Measurements from ENCODE around the gene MAN1C1.

DNA sequence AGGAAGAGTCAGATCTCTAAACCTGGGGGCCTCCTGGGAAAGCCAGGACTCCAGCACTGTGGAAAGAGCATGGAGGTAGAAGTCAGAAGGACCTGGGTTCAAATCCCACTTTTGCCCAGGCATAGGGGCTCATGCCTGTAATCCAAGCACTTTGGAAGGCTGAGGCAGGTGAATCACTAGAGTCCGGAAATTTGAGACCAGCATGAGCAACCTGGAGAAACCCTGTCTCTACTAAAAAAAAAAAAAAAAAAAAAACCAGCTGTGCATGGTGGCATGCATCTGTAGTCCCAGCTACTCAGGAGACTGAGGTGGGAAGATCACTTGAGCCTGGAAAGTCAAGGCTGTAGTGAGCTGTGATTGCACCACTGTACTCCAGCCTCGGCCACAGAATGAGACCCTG, 41.4 kb upstream of the MAN1C1 start:
- TF ChIP-seq, protein P1, sequence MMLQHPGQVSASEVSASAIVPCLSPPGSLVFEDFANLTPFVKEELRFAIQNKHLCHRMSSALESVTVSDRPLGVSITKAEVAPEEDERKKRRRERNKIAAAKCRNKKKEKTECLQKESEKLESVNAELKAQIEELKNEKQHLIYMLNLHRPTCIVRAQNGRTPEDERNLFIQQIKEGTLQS (IDR thresholded peaks at IDR 0.05; ENCODE audit: borderline replicate concordance, extremely low read depth, low read depth, low read length): no peak
- no peak for TF ChIP-seq RAD21 (IDR thresholded peaks at IDR 0.05; ENCODE audit: insufficient read depth, low read depth, low read length)
- TF ChIP-seq EED (IDR thresholded peaks at IDR 0.05; ENCODE audit: low read depth): no peak
- TF ChIP-seq POLR2A (IDR thresholded peaks at IDR 0.05; ENCODE audit: low read depth, low read length): no peak
- no peak for TF ChIP-seq ZNF384 (IDR thresholded peaks at IDR 0.05; ENCODE audit: borderline replicate concordance, low read depth, low read length)
- no peak for TF ChIP-seq CBFB (IDR thresholded peaks at IDR 0.05; ENCODE audit: low read depth)
- TF ChIP-seq BRCA1 (IDR thresholded peaks at IDR 0.05; ENCODE audit: low read depth, low read length): no peak
- no peak for TF ChIP-seq CREM (IDR thresholded peaks at IDR 0.05; ENCODE audit: low read depth)
- TF ChIP-seq, protein P2, sequence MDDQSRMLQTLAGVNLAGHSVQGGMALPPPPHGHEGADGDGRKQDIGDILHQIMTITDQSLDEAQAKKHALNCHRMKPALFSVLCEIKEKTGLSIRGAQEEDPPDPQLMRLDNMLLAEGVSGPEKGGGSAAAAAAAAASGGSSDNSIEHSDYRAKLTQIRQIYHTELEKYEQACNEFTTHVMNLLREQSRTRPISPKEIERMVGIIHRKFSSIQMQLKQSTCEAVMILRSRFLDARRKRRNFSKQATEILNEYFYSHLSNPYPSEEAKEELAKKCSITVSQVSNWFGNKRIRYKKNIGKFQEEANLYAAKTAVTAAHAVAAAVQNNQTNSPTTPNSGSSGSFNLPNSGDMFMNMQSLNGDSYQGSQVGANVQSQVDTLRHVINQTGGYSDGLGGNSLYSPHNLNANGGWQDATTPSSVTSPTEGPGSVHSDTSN (IDR thresholded peaks at IDR 0.05; ENCODE audit: insufficient replicate concordance, low read depth, low read length): no peak
- TF ChIP-seq, protein P3, sequence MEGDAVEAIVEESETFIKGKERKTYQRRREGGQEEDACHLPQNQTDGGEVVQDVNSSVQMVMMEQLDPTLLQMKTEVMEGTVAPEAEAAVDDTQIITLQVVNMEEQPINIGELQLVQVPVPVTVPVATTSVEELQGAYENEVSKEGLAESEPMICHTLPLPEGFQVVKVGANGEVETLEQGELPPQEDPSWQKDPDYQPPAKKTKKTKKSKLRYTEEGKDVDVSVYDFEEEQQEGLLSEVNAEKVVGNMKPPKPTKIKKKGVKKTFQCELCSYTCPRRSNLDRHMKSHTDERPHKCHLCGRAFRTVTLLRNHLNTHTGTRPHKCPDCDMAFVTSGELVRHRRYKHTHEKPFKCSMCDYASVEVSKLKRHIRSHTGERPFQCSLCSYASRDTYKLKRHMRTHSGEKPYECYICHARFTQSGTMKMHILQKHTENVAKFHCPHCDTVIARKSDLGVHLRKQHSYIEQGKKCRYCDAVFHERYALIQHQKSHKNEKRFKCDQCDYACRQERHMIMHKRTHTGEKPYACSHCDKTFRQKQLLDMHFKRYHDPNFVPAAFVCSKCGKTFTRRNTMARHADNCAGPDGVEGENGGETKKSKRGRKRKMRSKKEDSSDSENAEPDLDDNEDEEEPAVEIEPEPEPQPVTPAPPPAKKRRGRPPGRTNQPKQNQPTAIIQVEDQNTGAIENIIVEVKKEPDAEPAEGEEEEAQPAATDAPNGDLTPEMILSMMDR (IDR thresholded peaks at IDR 0.05 in 2 of 3, conservative IDR thresholded peaks at IDR 0.05 in 1 of 3; ENCODE audit: control insufficient read depth in 2 of 3, extremely low read depth in 1 of 3, insufficient read depth in 1 of 3, low read depth in 3 of 3, low read length in 3 of 3): no peak
- TF ChIP-seq ZNF274 (IDR thresholded peaks at IDR 0.05; ENCODE audit: insufficient read depth, insufficient read length): no peak

Data from GM12878 (cell line).